HT-29 (cell line): ENCODE measurements around the gene RABL3. TPM values are rescaled to one million over a fixed set of nuclear protein-coding genes. Genes with fewer than 3 reads are reported as not detected.
A peak's percentile ranks its signal among the peaks of the same experiment; 100 is the strongest.
"Not testable (repeated sequence)": the region's sequence is repeated elsewhere in the genome, so short reads cannot be mapped to it uniquely, and the experiment has no call there.

Source experiments
- DNase-seq: peaks from one replicate; pipeline ENCODE4 v3.0.0-alpha.2; 2015; ENCODE audit warnings: low spot score
- total RNA-seq: library from RNA; depleted of rRNA; stranded (reverse); fragments of >200 nt; shearing (Covaris generic); gene quantifications from 2 replicates; pipeline ENCODE4 v1.2.3, GENCODE V29; 2014; rRNA removed

The RABL3 gene, protein sequence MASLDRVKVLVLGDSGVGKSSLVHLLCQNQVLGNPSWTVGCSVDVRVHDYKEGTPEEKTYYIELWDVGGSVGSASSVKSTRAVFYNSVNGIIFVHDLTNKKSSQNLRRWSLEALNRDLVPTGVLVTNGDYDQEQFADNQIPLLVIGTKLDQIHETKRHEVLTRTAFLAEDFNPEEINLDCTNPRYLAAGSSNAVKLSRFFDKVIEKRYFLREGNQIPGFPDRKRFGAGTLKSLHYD
- total RNA-seq, result 6.8 and 13.3 TPM in 2 replicates

DNA sequence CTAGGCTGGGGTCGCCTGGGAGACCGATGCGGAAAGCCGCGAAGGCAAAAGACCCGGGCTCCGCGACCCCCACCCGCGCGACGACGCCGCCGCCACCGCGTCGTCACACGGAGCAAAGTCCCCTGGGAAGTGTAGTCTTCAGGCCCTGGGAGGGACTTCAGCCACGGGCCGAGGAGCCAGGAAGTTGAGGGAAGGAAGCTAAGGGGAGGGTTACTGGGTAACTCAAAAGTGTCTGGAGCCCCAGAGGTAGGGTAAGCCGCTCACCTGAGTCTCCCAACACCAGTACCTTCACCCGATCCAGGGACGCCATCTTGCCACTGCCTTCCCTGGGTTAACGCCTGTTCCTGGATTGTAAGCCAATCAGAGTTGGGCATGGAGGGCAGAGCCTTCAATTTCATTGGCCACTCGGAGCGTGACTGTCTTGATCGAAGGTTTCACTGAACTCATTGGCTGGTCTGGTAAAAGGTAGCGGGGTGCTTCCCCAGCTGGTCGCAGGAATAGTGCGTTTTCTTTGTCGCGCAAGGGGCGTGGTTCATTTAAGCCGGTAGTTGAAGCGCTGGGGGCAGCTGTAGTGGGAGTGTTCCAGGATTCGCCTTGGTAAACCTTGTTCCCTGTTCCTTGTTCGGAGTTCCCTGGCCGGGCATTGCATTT, at the start of gene RABL3, which contains the start of gene GTF2E1:
Gene RABL3, minus strand, starts transcription at position 319 of the 651 bp plus-strand sequence. Its CDS starts 9 bp downstream, at position 310.
Gene GTF2E1, plus strand, starts transcription at position 547 of the 651 bp plus-strand sequence. CDS start 7,809 bp downstream, outside the sequence.
- peak; percentile 100 for DNase-seq

- no peak for DNase-seq
Measured at GRCh38 chr3:120791913-120792312, 49.6 kb upstream of the RABL3 start.

DNA sequence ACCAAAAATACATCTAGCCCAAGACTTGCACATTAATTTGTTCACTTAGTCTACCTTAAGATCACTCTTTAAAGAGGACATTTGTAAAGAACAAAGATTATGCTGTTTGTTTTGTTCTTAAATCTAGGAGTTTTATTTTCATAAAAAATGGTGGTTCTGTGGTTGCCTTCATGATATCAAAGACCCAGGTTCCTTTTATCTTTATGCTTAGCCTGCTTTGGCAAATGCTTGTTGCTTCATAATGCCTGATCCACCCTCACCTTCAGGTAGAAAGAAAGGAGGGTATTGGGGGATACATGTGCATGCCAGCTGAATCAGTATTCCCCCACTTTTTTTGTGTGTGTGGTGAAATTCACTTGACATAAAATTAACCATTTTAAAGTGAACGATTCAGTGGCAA, 48.7 kb upstream of the RABL3 start:
- no peak for DNase-seq

- not testable (repeated sequence) for DNase-seq
Measured at GRCh38 chr3:120785832-120786231, 43.5 kb upstream of the RABL3 start.

- no peak for DNase-seq
Measured at GRCh38 chr3:120780977-120781376, 38.7 kb upstream of the RABL3 start.

GRCh38 chr3:120778776-120779175, 36.5 kb upstream of the RABL3 start:
- DNase-seq, result no peak

- DNase-seq, result no peak
Measured at GRCh38 chr3:120775411-120775810, 33.1 kb upstream of the RABL3 start.

- no peak for DNase-seq
Measured at GRCh38 chr3:120773932-120774331, 31.6 kb upstream of the RABL3 start.

DNA sequence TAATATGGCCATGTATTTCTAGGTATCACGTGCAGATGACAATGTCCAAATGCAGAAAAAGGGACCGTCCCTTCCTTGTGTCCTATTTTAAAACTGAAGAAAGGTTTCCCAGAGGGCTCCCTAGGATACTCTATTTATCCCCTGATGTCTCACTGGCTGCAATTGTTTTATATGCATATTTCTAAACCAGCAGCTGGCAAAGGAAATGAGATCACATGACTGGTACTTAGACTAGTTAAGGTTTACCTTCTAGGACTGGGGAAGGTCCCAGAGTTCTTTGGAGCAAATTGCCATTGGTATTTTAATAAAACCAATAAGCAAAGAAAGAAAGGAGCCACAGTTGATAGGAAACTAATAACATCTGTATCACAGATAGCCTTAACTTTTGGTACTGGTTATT, 29.8 kb upstream of the RABL3 start:
- DNase-seq, result no peak

GRCh38 chr3:120770891-120771290, 28.6 kb upstream of the RABL3 start:
- DNase-seq, result no peak

GRCh38 chr3:120769436-120769835, 27.1 kb upstream of the RABL3 start:
- DNase-seq, result no peak

GRCh38 chr3:120767106-120767505, 24.8 kb upstream of the RABL3 start:
- DNase-seq, result no peak

DNA sequence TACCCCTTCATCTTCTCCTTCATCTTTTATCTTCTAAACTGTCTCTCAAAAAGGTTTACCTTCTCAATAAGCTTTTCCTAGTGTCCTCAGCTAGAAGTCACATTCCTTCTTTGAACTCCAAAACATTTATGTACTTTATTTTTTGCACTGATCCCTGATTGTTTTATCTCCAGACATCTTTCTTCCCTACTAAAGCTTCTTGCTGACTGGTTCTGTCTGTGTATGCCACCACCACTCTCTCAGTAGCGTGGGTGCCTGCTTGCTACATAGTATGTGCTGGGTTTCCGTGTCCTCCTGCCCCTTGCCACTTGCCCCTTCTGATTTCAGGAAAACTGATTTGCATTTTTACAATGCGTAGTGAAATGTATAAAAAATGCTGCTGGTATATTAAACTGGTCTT, 24.3 kb upstream of the RABL3 start:
- no peak for DNase-seq

- no peak for DNase-seq
Measured at GRCh38 chr3:120765830-120766493, 23.6 kb upstream of the RABL3 start.

DNA sequence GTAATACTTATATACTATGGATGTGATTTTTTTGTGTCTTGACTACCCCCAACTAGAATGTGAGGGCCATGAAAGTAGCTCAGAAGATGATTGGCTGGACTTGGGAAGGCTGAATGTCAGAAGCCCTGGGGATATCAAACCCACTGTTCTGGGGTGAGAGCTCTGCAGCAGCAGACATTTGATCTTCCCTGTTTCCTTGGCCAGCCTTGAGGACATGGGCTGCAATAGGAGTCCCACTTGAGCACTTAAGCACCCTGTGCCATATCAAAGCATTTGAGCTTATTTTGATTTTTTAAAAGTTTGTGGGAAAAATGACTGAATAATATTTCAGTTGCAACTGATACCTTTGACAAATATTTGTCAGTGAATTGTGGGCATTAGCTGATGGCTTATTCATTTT, 21.9 kb upstream of the RABL3 start:
- DNase-seq, result no peak

GRCh38 chr3:120763601-120764000, 21.3 kb upstream of the RABL3 start:
- no peak for DNase-seq

- no peak for DNase-seq
Measured at GRCh38 chr3:120762615-120763014, 20.3 kb upstream of the RABL3 start.

GRCh38 chr3:120758551-120758950, 16.2 kb upstream of the RABL3 start:
- not testable (repeated sequence) for DNase-seq

DNA sequence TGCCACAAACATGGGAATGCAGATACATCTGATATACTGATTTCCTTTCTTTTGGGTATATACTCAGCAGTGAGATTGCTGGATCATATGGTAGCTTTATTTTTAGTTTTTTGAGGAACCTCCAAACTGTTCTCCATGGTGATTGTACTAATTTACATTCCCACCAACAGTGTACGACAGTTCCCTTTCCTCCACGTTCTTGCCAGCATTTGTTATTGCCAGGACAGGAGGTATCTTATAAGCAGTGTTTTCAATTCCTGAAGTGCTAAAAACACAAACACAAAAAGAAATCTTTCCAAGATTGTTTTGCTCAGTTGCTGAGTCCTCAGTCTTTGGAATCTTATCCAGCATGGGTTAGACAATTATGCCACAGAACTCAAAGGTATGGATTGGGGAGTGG, 13.7 kb upstream of the RABL3 start:
- no peak for DNase-seq

- DNase-seq, result no peak
Measured at GRCh38 chr3:120753810-120754209, 11.5 kb upstream of the RABL3 start.

DNA sequence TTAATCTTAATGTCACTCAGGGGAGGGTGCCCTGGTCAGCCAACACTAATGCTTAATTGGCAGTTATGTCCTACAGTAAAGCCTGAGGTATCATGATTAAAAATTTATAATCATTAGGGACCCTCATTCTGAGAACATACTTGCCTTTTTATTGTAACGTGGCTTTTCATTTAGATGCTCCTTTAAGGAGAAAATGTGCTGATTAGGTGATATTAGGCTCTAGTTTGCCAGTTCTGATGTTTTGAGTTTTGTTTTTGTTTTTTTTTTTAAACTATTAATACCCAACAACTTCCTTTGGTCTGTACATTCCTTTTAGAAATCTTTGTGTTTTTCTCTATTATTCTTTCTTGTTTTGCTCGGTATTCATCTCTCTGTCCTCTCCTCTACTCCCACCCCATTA, 10.5 kb upstream of the RABL3 start:
- DNase-seq, result no peak

DNA sequence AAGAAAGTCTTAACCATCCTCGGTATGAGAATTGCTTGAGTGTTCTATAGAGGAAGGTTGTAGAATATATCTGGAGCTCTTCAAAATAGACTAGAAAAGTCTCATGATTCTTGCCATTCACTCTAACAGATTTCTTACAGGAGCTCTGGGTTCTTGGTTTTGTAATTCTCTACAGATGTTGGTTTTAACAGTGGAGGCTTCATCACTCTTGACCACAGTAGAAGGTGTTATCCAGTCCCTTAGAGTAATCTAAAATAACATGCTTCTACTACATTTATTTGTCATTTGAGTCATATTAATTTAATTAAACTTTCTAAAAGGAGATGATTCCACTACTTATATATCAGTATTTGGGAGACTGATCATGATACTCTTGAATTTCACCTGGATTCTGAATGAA, 9.9 kb upstream of the RABL3 start:
- DNase-seq, result no peak

- DNase-seq, result no peak
Measured at GRCh38 chr3:120749843-120750242, 7.5 kb upstream of the RABL3 start.
